Measurements from ENCODE around the gene ZNF441.

Gene ZNF441

GRCh38 chr19:11797491-11797890 is 30.7 kb downstream of the ZNF441 start:
- H3K4me3 ChIP-seq (ENCODE audit: low read depth, low read length), result no peak overlapping the region
- DNase-seq (ENCODE audit: low read depth), result peak; percentile 85
- TF ChIP-seq, protein P1, sequence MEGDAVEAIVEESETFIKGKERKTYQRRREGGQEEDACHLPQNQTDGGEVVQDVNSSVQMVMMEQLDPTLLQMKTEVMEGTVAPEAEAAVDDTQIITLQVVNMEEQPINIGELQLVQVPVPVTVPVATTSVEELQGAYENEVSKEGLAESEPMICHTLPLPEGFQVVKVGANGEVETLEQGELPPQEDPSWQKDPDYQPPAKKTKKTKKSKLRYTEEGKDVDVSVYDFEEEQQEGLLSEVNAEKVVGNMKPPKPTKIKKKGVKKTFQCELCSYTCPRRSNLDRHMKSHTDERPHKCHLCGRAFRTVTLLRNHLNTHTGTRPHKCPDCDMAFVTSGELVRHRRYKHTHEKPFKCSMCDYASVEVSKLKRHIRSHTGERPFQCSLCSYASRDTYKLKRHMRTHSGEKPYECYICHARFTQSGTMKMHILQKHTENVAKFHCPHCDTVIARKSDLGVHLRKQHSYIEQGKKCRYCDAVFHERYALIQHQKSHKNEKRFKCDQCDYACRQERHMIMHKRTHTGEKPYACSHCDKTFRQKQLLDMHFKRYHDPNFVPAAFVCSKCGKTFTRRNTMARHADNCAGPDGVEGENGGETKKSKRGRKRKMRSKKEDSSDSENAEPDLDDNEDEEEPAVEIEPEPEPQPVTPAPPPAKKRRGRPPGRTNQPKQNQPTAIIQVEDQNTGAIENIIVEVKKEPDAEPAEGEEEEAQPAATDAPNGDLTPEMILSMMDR (IDR thresholded peaks at IDR 0.05; ENCODE audit: control insufficient read depth, extremely low read depth, insufficient read depth), result peak; percentile 93

GRCh38 chr19:11798391-11799330 is 31.9 kb downstream of the ZNF441 start, which contains the start of gene ZNF491:
Gene ZNF491, plus strand, starts transcription at chr19:11798523. Its CDS starts 7,431 bp downstream, at chr19:11805954.
- TF ChIP-seq, protein P1 (IDR thresholded peaks at IDR 0.05; ENCODE audit: control insufficient read depth, extremely low read depth, insufficient read depth), result peak; percentile 45
- peak within 1 kb of the TSS; percentile 61 for H3K4me3 ChIP-seq (ENCODE audit: low read depth, low read length)

GRCh38 chr19:11806354-11807098 is 39.7 kb downstream of the ZNF441 start:
- no peak overlapping the region for H3K4me3 ChIP-seq (ENCODE audit: low read depth, low read length)
- TF ChIP-seq, protein P1 (IDR thresholded peaks at IDR 0.05; ENCODE audit: control insufficient read depth, extremely low read depth, insufficient read depth), result no peak
- no peak for DNase-seq (ENCODE audit: low read depth)

More at GRCh38 chr19:11798391-11799330, 31.9 kb downstream of the ZNF441 start, which contains the start of gene ZNF491:
- peak; percentile 63 for DNase-seq (ENCODE audit: low read depth)

- TF ChIP-seq, protein P1 (IDR thresholded peaks at IDR 0.05; ENCODE audit: control insufficient read depth, extremely low read depth, insufficient read depth), result no peak
- no peak for DNase-seq (ENCODE audit: low read depth)
- H3K4me3 ChIP-seq (ENCODE audit: low read depth, low read length), result no peak overlapping the region
These were observed 40.2 kb downstream of the ZNF441 start for GRCh38 chr19:11807099-11807380.

- peak overlapping the region; percentile 87 for H3K4me3 ChIP-seq (ENCODE audit: low read depth, low read length)
- TF ChIP-seq, protein P1 (IDR thresholded peaks at IDR 0.05; ENCODE audit: control insufficient read depth, extremely low read depth, insufficient read depth), result no peak
- no peak for DNase-seq (ENCODE audit: low read depth)
These were observed 46.9 kb downstream of the ZNF441 start for GRCh38 chr19:11813703-11814028.

- TF ChIP-seq, protein P1 (IDR thresholded peaks at IDR 0.05; ENCODE audit: control insufficient read depth, extremely low read depth, insufficient read depth), result no peak
- H3K4me3 ChIP-seq (ENCODE audit: low read depth, low read length), result peak within 1 kb of the TSS; percentile 87
- peak; percentile 89 for DNase-seq (ENCODE audit: low read depth)
These were observed 47.4 kb downstream of the ZNF441 start, which contains the start of gene ZNF440 for GRCh38 chr19:11814029-11814699. Gene ZNF440, plus strand, starts transcription at chr19:11814273. Its CDS starts 175 bp downstream, at chr19:11814448.
